HG03103 (cell line): Measurements from ENCODE around the gene NUDCD3.

ENCODE experiments used
- ATAC-seq: cut with Tn5 transposase; IDR thresholded peaks from one replicate; pipeline ENCODE4 v1.9.1; 2021; ENCODE audit warnings: low read depth; ENCODE audit not compliant: unreplicated experiment

Gene NUDCD3

DNA sequence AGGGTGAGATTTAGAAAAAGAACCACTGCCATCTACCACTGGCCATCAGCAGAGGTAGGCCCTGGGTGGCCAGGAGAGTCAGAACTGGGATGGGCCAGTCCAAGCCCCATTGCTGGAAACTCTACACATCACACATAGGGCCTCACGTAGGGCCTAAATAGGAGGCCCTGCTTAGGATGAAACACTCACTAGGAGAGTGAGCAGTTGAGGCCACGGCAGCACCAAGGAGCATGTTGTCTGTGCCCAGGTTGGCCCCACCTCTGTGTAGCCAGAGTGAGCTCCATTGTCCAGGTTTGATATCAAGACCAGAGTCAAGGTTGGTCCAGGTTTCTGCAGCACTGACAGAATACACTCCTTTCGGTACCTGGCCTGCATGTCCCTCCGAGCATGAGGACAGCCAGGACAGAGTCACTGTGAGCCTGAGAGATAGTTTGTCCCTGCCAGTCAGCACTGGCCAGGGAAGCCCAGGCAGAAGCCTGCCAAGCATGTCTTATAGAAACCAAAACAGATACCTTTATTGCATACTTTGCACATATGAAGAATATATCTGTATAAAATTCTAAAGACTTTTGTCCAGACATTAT is 87.2 kb downstream of the NUDCD3 start:
- no peak for ATAC-seq

DNA sequence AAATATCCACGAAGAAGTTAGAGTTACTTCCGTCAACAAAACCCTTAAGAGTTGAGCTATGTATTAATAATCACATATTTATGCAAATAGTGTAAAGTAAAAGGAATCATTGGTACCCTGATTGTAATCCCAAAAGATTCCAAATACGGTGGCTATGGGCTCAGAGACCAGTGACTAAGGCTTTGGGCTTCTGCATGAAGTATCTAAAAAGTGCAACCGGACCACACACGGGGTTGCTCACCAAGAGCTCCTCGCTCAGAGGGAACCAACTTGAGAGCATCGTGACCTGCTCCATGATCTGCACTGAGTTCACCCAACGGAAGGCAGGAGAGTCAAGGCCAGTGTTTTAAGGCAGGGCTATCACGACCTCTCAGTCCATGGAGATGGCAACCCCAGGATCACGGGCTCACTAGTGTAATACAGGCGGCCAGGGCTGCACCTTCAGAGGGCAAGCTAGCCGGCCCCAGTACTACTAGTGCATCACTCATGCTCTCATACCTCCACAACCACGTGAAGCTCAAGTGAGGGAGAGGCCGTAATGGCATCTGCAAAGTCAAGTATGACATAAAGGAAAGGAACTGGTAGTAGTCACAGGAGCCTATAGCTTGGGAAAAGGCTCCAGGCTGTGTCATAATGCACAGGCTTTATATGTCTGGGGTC is 87.9 kb downstream of the NUDCD3 start:
- no peak for ATAC-seq

DNA sequence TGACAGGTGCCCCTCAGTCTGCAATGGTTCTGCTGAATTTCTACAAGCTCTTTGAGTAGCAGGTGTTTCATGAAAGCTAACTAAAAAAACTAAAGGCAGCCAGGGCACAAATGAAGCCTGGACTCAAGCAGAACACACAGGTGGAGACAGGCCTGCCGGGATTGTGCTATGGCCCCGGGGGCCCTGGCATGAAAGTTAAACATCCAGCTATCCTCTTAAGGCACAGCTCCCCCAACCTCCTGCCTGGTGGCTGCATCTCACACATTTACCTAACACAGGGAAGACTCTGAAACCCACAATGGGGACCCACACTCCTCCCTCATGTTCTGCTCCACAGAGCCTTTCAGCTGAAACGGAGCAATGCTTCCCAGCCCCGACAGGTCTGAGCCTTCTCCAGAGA is 88.8 kb downstream of the NUDCD3 start:
- ATAC-seq: no peak

DNA sequence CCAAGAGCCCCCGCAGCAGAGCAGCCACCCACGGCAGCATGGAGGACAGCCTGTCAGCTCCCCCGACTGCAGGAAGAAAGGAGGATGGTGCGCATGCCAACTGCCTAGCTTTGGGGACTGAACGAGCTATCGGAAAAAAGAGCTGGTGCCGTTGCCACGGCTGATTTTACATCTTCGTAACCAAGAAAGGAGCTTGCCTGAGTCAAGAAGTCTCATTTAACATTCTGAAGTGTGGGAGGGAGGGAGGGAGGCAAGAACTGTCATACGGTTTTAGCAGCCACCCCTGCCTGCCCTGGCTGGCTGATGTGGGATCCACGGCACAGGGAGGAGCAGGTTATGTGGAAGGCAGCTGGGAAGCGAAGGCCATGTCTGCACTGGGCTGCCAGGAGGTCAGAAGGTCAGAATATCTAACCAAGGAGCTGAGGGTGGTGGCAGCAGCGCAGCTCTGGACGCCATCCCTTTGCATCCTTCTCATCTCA is 90.4 kb downstream of the NUDCD3 start:
- no peak for ATAC-seq

DNA sequence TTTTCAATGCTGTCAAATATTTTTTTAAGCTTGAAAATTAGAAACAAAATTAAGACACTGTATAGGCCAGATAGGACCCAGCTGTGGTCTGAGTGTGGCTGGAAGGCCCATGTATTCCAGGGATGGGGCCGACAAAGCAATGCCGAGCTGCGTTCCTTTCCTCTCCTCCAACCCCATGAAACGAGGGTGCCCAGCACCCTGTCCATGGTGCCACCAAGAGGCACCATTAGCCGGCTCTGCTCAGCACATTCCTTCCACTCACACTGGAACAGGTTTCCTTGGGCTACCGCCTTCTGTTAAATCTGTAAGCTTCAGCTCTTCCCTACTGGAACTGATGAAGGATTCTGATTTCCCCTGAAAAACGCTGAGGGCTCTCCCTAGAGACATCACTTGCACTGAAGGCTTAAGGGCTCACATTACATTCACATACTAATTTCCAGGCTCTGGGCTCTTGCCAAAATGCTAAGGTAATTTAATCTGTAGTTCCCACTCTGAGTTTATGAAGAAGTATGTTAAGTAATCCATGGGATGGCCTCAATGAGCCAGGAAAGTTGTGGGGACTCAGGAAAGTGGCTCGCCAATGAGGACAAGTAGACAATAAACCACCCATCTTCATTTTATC is 91.4 kb downstream of the NUDCD3 start:
- ATAC-seq: no peak

- ATAC-seq: no peak
Measured at GRCh38 chr7:44398511-44398911, 91.9 kb downstream of the NUDCD3 start.

- no peak for ATAC-seq
Measured at GRCh38 chr7:44396931-44397545, 93.4 kb downstream of the NUDCD3 start.

GRCh38 chr7:44396496-44396895 is 94.0 kb downstream of the NUDCD3 start:
- no peak for ATAC-seq

GRCh38 chr7:44395067-44395466 is 95.4 kb downstream of the NUDCD3 start:
- ATAC-seq: no peak

- ATAC-seq: no peak
Measured at GRCh38 chr7:44394636-44395035, 95.8 kb downstream of the NUDCD3 start.

DNA sequence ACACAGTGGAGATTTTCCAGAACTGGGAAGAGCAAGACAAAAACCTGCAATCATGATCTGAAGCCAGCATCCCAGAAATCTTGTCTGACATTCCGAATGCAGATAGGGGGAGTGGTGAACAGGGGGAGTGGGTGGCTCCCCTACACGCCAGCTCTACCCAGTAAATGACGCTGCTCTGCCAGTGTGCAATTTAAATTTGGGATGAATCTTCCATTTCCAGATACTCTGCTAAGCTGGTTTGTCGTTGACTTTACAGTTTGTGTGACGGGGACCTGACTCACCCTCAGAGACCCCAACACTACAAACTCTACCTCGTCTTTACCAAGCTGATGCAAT is 96.4 kb downstream of the NUDCD3 start:
- no peak for ATAC-seq

DNA sequence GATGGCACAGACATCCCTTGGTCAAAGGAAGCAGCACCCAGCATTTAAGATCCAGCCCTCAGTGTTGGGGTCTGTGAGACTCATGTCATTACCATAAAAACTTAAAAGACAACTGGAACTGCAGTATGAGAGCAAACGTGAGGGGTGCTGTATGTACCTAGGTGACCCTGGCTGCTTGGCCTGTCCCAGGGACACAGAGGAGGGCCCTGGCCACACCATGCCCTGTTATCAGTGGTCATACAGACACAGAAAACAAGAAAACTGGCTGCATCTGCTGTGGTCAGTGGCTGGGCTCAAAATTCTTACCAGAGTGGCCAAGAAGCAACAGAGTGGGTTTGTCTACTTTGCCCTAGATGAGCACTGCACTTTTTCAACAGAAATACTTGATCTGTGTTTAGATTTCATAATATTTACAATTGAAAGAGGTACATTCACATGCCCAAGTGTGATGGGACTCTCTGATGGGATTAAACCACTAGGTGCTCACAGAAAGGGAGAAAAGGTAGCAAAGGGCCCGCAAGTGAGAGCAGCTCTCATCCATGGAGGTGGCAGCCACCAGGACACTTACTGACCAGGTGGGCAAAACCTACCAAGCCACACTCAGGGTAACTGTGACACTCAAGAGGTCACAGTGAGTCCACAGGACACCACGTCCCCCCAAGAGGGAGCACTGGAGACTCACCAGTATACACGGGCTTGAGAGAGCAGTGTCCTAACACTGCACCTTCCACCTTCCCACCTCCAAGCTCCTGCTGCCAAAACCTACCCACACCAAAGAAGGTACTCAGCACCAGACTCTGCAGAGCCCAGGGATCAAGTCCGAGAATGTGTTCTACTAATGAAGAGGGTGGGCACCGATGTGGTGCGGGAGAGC is 97.0 kb downstream of the NUDCD3 start:
- no peak for ATAC-seq

DNA sequence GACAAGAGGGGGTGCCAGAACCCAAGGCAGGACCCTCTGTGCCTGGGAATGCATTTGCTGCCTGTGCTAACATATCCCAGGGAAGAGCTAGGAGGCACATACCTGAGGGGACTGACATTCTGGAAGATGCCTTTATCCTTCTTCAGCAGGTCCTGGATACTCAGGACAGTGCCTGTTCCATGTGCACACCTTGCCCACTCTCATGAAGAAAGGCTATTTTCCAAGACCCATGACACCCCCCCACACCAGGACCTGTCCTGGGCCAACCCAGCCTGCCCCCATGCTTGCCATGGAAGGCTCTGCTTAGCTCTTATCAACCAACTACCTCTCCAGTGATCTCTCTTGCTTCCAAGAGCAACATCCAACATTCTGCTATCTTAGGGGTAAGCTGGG is 97.8 kb downstream of the NUDCD3 start:
- no peak for ATAC-seq

GRCh38 chr7:44391746-44392617 is 98.5 kb downstream of the NUDCD3 start:
- no peak for ATAC-seq

DNA sequence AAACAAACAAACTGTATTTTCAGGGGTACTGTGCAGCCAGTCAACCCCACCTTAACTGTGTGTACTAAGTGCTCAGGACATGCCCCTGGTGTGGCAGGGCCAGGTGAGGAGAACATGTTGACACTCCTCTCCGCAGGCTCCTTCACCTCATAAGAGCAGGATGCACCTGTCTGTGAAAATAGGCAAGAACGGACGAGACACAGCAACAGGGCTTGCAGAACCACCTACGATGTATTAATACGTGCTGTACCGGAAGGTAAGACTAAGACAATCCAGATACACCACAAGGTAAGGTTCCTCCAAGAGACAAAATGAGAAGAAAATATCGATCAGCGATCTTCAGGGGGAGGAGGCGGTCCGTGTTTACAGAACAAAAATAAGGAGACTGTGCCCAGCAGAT is 99.3 kb downstream of the NUDCD3 start:
- ATAC-seq: no peak

DNA sequence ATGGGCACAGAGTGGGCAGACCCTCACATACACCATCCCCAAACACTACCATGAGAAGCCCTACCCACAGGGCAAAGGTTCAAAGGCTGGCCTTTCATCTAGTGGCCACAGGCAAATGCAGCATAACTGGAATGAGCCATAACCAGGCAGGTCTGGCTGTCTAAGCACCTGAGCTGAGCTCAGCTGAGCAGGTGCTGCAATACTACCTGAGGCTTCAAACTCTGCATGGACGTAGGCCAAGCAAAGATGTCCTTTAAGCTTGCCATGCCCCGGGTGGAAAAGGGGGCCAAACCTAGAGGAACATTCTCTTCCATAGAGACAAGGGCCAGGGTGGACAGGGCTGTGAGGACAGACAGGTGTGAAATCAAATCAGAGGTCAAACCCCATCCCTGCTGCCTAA is 99.8 kb downstream of the NUDCD3 start:
- no peak for ATAC-seq

DNA sequence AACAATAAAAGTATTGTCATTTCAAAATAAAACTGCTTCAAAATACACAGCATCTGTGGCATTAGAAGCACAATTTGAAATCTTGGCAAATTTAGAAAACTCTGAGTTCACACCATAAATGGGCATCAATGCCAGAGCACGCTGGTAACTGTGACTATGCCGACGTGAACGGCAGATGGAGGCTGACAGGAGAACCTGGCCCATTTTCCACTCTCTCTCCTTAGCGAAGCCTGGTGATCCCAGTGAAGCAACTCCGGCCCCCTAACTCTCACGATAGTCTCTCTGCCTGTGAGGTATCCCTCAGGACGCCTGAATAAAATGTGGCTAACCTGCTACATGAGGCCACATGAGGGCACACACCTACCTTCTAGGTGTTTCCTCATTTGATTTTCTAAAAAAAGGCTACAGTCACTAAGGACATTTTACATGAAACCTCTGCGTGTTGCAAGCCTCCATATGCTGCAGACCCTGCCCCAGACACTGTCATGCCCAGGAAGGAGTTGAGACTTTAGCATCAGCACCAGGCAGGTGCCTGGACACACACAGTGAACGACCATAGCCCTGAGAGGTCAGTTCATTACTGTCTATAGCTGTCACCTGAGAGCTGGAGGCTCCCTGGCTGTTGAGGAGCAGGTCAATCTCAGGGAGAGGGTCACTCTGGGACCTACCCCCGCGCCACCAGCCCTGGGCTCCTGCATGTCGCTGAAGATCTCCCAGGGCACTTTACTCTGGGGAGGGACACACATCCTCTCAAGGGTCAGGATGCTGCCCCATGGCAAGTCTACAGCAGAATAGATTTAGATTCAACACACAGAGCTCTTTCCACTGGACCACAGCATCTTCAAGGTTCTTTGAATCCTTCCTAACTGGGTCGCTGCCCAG is 102.1 kb downstream of the NUDCD3 start:
- ATAC-seq: no peak

- ATAC-seq: no peak
Measured at GRCh38 chr7:44387389-44387788, 103.1 kb downstream of the NUDCD3 start.
